Stomach (tissue), 9 donors: Measurements from ENCODE around the gene RNLS. TPM values are rescaled to one million over a fixed set of nuclear protein-coding genes. Genes with fewer than 3 reads are reported as not detected.

Experiments used
- DNase-seq, 2 donors: peaks; one replicate each; pipeline versions ENCODE4 v3.0.0 to v3.0.0-alpha.2; 2013 to 2019
- H3K27ac ChIP-seq, 5 donors: fragments of 200-600 bp in 4 of 5; sonication (generic) in 4 of 5; one replicate each; pipeline ENCODE4 v1.5.1; 2013 to 2019; ENCODE audit warnings: mild to moderate bottlenecking in 1 of 5, moderate library complexity in 1 of 5
- H3K27me3 ChIP-seq, 3 donors: fragments of 200-600 bp; sonication (generic); one replicate each; pipeline ENCODE4 v1.5.1; 2017 to 2019; ENCODE audit warnings: mixed run types in 1 of 3
- H3K36me3 ChIP-seq, 4 donors: fragments of 200-600 bp; sonication (generic); 1 replicate in 3 of 4; 2 replicates in 1 of 4; pipeline ENCODE4 v1.5.1; 2016 to 2019
- H3K4me1 ChIP-seq, 4 donors: fragments of 200-600 bp; sonication (generic); one replicate each; pipeline ENCODE4 v1.5.1; 2016 to 2019
- H3K4me3 ChIP-seq, 4 donors: fragments of 200-600 bp; sonication (generic) in 3 of 4; one replicate each; pipeline ENCODE4 v1.5.1; 2016 to 2019; ENCODE audit warnings: mild to moderate bottlenecking in 1 of 4
- H3K9me3 ChIP-seq, 4 donors: fragments of 200-600 bp; sonication (generic); one replicate each; pipeline ENCODE4 v1.5.1; 2016 to 2019
- EP300 ChIP-seq: sonication (generic); formaldehyde crosslinking; IDR thresholded peaks from one replicate; pipeline ENCODE4 v1.6.1; 2017; ENCODE audit warnings: antibody characterized with exemption
- POLR2A ChIP-seq, 4 donors: fragments of 450-650 bp; IDR thresholded peaks; one replicate each; pipeline ENCODE4 v1.6.1; 2016; ENCODE audit warnings: antibody characterized with exemption in 4 of 4, control low read depth in 2 of 4, mild to moderate bottlenecking in 1 of 4, moderate library complexity in 1 of 4
- POLR2AphosphoS5 ChIP-seq, 3 donors: sonication (generic); formaldehyde crosslinking; IDR thresholded peaks; one replicate each; pipeline ENCODE4 v1.6.1; 2016; ENCODE audit warnings: antibody characterized with exemption in 3 of 3
- WGBS, 5 donors: extraction: QIAGEN DNeasy Blood & Tissue Kit in 3 of 5; methylation state at CpG; one replicate each; pipeline versions ENCODE4 v1.1.5 to v1.1.7; 2013 to 2018; 5-methylcytosine and 5-hydroxymethylcytosine counted together
- intact Hi-C: fragments of 100-400 bp; cut with DNase I; formaldehyde crosslinking; loops from one replicate; pipeline ENCODE4 v1.15.1; 2023; ENCODE audit warnings: low total_unique reads
- polyA plus RNA-seq, 3 donors: library from polyadenylated mRNA; stranded (reverse); fragments of 200-250 nt; gene quantifications; one replicate each; pipeline ENCODE4 v1.2.3, GENCODE V29; 2013
- total RNA-seq, 5 donors: library from RNA; depleted of rRNA; stranded (reverse); fragments of >200 nt; gene quantifications; one replicate each; pipeline versions ENCODE4 v1.1.0 to v1.2.3, GENCODE V29; 2014 to 2016
- TF ChIP-seq, protein P1 (sequence below), 7 experiments: fragments of 450-650 bp in 4 of 7; fragments of 200-600 bp in 3 of 7; sonication (generic) in 3 of 7; IDR thresholded peaks; one replicate each; pipeline ENCODE4 v1.5.1; 2016 to 2019; ENCODE audit warnings: antibody characterized with exemption in 7 of 7, control low read depth in 2 of 7, mild to moderate bottlenecking in 1 of 7
- donor health status: healthy with polysubstance abuse.
- donor health status: Bipolar disorder and iron deficiency.
- donor health status: healthy.

Gene RNLS
- total and polyA plus RNA-seq, 8 donors: 6.7 to 21.5 (median 11.6) TPM; not detected in 2

DNA sequence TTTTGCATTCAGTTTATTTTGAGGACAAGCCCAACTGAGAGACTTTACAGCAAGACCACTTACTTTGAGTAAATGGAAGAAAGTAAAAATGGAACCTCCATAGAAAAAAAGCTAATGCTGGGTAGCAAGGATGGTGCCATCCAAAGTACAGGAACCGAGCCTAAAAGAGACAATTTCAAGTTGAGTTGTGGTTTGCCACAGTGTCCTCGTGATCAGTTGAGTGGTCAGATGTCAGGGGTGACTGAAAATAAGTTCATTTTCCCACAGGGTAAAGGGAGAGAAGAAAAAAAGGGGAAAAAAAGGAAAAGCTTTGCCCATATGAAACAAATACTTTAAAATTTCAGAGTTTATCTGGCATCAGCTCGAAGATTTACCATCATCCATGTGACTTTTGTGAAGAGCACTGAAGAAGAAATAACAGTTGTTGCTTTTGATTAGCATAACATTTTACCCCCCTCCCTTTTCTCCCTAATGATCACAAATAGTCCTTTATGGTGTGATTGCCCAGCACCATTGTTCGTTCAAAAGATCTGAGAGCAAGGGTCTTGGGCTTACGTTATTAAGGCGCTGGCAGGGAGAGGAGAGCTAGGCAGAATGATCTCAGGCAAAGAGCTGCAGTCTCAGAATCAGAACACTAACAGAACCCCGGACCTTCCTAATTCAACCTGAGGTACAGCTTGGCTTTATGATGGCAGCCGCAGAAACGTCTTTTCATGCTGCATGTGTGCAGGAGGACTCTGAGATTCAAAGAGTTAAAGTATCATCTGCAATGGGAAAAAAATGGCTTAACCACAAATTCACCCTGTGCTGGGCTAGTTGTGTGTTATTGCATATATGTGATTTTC lies 338.1 kb downstream of the RNLS start:
- intact Hi-C loops: no loop called here
- 85 to 93% (median 89%) methylated on average over 9 of the region's 9 CpGs for WGBS, 5 donors
- TF ChIP-seq POLR2A (IDR thresholded peaks at IDR 0.05) (no peak), POLR2AphosphoS5 (IDR thresholded peaks at IDR 0.05) (no peak), EP300 (no peak)
- TF ChIP-seq, protein P1, sequence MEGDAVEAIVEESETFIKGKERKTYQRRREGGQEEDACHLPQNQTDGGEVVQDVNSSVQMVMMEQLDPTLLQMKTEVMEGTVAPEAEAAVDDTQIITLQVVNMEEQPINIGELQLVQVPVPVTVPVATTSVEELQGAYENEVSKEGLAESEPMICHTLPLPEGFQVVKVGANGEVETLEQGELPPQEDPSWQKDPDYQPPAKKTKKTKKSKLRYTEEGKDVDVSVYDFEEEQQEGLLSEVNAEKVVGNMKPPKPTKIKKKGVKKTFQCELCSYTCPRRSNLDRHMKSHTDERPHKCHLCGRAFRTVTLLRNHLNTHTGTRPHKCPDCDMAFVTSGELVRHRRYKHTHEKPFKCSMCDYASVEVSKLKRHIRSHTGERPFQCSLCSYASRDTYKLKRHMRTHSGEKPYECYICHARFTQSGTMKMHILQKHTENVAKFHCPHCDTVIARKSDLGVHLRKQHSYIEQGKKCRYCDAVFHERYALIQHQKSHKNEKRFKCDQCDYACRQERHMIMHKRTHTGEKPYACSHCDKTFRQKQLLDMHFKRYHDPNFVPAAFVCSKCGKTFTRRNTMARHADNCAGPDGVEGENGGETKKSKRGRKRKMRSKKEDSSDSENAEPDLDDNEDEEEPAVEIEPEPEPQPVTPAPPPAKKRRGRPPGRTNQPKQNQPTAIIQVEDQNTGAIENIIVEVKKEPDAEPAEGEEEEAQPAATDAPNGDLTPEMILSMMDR (IDR thresholded peaks at IDR 0.05): no peak

DNA sequence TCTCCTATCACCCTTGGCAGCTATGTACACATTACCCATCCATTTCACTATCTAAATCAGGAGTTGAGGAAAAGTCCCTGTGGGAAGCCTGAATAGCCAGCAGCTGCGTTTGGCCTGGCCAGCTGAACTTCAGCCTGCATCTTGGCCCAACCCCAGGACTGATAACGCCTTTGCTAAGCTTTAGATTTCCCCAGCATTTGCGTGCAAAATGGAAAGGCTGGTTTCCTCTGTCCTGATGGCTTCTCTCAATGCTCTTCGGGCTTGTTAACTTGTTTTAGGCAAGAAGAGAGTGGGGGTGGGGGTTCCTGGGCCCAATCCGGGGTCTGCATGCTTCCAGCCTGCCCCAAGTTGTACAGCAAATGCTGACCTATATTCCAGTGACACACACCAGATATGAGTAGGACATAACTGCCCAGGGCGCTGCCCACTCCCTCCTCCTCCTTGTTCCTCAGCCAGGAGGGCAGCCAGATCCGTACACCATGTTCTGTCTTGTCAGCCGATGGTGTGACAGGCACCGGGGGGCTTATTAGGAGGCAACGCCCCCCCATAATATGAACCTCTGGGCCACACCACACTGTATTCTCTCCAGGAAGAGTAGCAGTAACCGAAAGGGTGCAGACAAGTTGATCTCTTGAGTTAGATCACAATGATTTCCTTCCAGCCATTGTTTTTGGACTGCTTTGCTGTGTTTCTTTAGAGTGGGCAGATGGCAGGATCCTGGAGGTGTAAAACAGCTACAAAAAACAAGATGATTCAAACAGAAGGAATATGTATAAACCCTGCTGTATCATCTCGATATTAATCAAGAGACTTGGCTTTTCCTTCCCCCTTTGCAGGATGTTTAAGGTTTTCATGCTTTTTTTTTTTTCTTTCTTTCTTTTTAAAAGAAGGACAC lies 339.0 kb downstream of the RNLS start:
- intact Hi-C loops: no loop called here
- H3K27me3 ChIP-seq: no peaks in the 10 kb centered on the region
- peaks cover 6 to 39% (median 17%) of the 10 kb centered on the region in 4 donors for H3K4me1 ChIP-seq
- no peaks in the 10 kb centered on the region for H3K36me3 ChIP-seq
- H3K27ac ChIP-seq: peak overlapping the region; percentile 50 to 84 (median 67)
- TF ChIP-seq POLR2A (IDR thresholded peaks at IDR 0.05) (no peak), POLR2AphosphoS5 (IDR thresholded peaks at IDR 0.05) (peak in 2 of 3 donors; percentile 51 to 79), EP300 (no peak)
- WGBS, 5 donors: 22 to 45% (median 30%) methylated on average over 12 of the region's 12 CpGs
- DNase-seq: peak; percentile 84 to 91
- H3K4me3 ChIP-seq: peak overlapping the region in 1 of 4 donors; percentile 18
- H3K9me3 ChIP-seq: no peaks in the 10 kb centered on the region

More for the DNA sequence above, 338.1 kb downstream of the RNLS start:
- Histone ChIP-seq H3K27ac (peak overlapping the region in 3 of 5 donors; percentile 13 to 84 (median 67)), H3K9me3 (no peaks in the 10 kb centered on the region), H3K4me3 (no peak overlapping the region), H3K27me3 (no peaks in the 10 kb centered on the region), H3K4me1 (peaks cover 6 to 37% (median 16%) of the 10 kb centered on the region in 4 donors), H3K36me3 (no peaks in the 10 kb centered on the region)
- no peak for DNase-seq

GRCh38 chr10:88243202-88243744 lies 339.8 kb downstream of the RNLS start:
- WGBS, 5 donors: 20 to 34% (median 26%) methylated on average over 5 of the region's 5 CpGs
- Histone ChIP-seq H3K4me1 (peaks cover 6 to 47% (median 21%) of the 10 kb centered on the region in 4 donors), H3K9me3 (no peaks in the 10 kb centered on the region), H3K36me3 (no peaks in the 10 kb centered on the region), H3K4me3 (no peak overlapping the region), H3K27ac (peak overlapping the region; percentile 50 to 84 (median 67)), H3K27me3 (no peaks in the 10 kb centered on the region)
- intact Hi-C loops: no loop called here
- TF ChIP-seq POLR2AphosphoS5 (IDR thresholded peaks at IDR 0.05): no peak
- no peak for TF ChIP-seq EP300
- TF ChIP-seq, protein P1 (IDR thresholded peaks at IDR 0.05): no peak
- TF ChIP-seq POLR2A (IDR thresholded peaks at IDR 0.05): no peak
- no peak for DNase-seq

GRCh38 chr10:88241501-88241900 lies 341.6 kb downstream of the RNLS start:
- WGBS, 5 donors: 90 to 100% (median 96%) methylated on average over 1 of the region's 1 CpG
- peaks cover 9 to 60% (median 29%) of the 10 kb centered on the region in 4 donors for H3K4me1 ChIP-seq
- H3K36me3 ChIP-seq: no peaks in the 10 kb centered on the region
- DNase-seq: no peak
- H3K4me3 ChIP-seq: no peak overlapping the region
- no peak overlapping the region for H3K27ac ChIP-seq
- TF ChIP-seq POLR2A (IDR thresholded peaks at IDR 0.05) (no peak), POLR2AphosphoS5 (IDR thresholded peaks at IDR 0.05) (no peak), EP300 (no peak)
- TF ChIP-seq, protein P1 (IDR thresholded peaks at IDR 0.05): no peak
- intact Hi-C loops: no loop called here
- H3K9me3 ChIP-seq: no peaks in the 10 kb centered on the region
- H3K27me3 ChIP-seq: no peaks in the 10 kb centered on the region
